K562 (cell line): ENCODE data around the gene UTP11. TPM values are rescaled to one million over a fixed set of nuclear protein-coding genes. Genes with fewer than 3 reads are reported as not detected.

Source experiments
- CBX3 ChIP-seq, 2 experiments: IDR thresholded peaks; 1 replicate in 1 of 2; 2 replicates in 1 of 2; pipeline ENCODE4 v1.6.1; 2012; ENCODE audit warnings: inconsistent platforms in 2 of 2, low read length in 2 of 2, borderline replicate concordance in 1 of 2, control low read depth in 1 of 2
- ETS2 ChIP-seq: IDR thresholded peaks from 2 replicates; pipeline ENCODE4 v1.6.1; 2016; ENCODE audit warnings: borderline replicate concordance, missing genetic modification characterization, mild to moderate bottlenecking, moderate library complexity, missing compliant biosample characterization; ENCODE audit not compliant: poor library complexity, severe bottlenecking
- FOXK2 ChIP-seq, 2 experiments: fragments of 450-650 bp; IDR thresholded peaks in 1 of 2; conservative IDR thresholded peaks in 1 of 2; 2 replicates each; pipeline ENCODE4 v1.6.1; 2016; ENCODE audit warnings: low read depth in 2 of 2, mild to moderate bottlenecking in 1 of 2
- RCOR1 ChIP-seq, 2 experiments: IDR thresholded peaks; 2 replicates each; pipeline ENCODE4 v1.6.1; 2012; ENCODE audit warnings: low read depth in 2 of 2, low read length in 2 of 2, borderline replicate concordance in 1 of 2, improper control_type of control experiment in 1 of 2
- SOX6 ChIP-seq: fragments of 450-650 bp; IDR thresholded peaks from 2 replicates; pipeline ENCODE4 v1.6.1; 2014; ENCODE audit warnings: mild to moderate bottlenecking
- TBP ChIP-seq: optimal IDR thresholded peaks from 2 replicates; pipeline ENCODE3; 2011; ENCODE audit warnings: low read depth, low read length, improper control_type of control experiment
- ZBED1 ChIP-seq: IDR thresholded peaks from 2 replicates; pipeline ENCODE4 v1.6.1; 2014
- polyA plus RNA-seq, 8 experiments: library from polyadenylated mRNA; depleted of rRNA in 4 of 8; stranded (reverse) in 5 of 8; unstranded in 3 of 8; fragments of >200 nt; fragmentation: Nextera tagmentation in 2 of 8; fragmentation: Illumina TruSeq in 1 of 8; extraction: Ambion mirVana in 2 of 8; extraction: Trizol in 1 of 8; gene quantifications; 2 replicates each; pipeline versions ENCODE4 v1.2.1 to v1.2.3, GENCODE V29; 2011 to 2014; ENCODE audit warnings: inconsistent platforms in 1 of 8, missing spikeins in 1 of 8
- total RNA-seq, 7 experiments: library from RNA; depleted of rRNA in 6 of 7; stranded (reverse); fragments of >200 nt in 6 of 7; fragmentation: Illumina TruSeq in 2 of 7; extraction: Trizol in 2 of 7; gene quantifications; 2 replicates each; pipeline versions ENCODE4 v1.2.1 to v1.2.3, GENCODE V29; 2011 to 2021; ENCODE audit warnings: low replicate concordance in 1 of 7
- TF ChIP-seq, protein P1 (sequence below), 2 experiments: fragments of 450-650 bp in 1 of 2; sonication (generic) in 1 of 2; formaldehyde crosslinking in 1 of 2; IDR thresholded peaks; 2 replicates each; pipeline versions ENCODE4 v1.7.1 to v1.9.0; 2016 to 2022; ENCODE audit warnings: inconsistent platforms in 1 of 2, mild to moderate bottlenecking in 1 of 2, missing genetic modification reagents in 1 of 2
- TF ChIP-seq, protein P2 (sequence below), 2 experiments: fragments of 450-650 bp; IDR thresholded peaks; 2 replicates each; pipeline ENCODE4 v1.6.1; 2016
- TF ChIP-seq, protein P3 (sequence below): fragments of 250-450 bp; sonication (Bioruptor Pico); IDR thresholded peaks from 2 replicates; pipeline ENCODE4 v1.5.1; 2021; ENCODE audit warnings: mild to moderate bottlenecking

The UTP11 gene
- total and polyA plus RNA-seq, 9 of the 15 experiments (the other 6 are each of a cell fraction or from before 2014, with no cell fraction given), result 91.1 to 378 (median 221) TPM

DNA sequence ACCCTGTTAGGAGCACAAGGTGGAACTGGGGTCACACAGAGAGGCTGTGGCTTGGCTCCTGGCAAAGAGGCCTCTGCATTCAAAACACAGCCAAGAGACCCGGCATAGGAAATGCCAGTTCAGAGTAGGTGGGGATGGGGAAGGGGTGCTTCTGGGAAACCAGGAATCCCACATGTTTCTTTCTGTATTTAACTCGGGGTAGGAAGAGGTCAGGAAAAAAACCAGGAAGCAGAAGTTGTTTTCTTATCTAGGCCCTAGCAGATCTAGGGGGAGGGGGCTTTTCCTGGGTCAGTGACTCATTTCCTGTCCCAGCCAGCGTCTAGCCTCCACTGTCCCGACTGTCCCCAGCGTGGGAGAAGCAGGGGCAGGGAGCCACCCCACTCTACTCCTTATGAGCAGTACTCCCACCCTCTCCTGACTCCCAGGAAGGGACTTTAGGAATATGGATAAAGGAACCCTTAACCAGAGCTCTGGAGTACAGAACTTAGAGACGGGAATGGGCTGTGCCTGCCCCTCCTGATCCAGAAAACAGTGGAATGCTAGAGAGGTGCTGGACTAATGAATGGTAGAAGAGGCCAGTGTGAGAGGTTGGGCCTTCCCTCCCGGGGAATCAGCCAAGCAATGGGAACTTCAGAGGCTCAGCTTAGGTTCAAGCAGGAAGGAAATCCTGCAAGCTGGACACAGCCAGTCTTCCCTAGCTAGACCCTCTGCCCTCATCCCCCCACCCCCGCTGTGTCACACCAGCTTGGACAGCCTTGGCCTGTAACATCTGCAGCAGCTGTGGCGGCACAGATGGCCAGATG is 12.9 kb upstream of the UTP11 start (continued):
- TF ChIP-seq, protein P1, sequence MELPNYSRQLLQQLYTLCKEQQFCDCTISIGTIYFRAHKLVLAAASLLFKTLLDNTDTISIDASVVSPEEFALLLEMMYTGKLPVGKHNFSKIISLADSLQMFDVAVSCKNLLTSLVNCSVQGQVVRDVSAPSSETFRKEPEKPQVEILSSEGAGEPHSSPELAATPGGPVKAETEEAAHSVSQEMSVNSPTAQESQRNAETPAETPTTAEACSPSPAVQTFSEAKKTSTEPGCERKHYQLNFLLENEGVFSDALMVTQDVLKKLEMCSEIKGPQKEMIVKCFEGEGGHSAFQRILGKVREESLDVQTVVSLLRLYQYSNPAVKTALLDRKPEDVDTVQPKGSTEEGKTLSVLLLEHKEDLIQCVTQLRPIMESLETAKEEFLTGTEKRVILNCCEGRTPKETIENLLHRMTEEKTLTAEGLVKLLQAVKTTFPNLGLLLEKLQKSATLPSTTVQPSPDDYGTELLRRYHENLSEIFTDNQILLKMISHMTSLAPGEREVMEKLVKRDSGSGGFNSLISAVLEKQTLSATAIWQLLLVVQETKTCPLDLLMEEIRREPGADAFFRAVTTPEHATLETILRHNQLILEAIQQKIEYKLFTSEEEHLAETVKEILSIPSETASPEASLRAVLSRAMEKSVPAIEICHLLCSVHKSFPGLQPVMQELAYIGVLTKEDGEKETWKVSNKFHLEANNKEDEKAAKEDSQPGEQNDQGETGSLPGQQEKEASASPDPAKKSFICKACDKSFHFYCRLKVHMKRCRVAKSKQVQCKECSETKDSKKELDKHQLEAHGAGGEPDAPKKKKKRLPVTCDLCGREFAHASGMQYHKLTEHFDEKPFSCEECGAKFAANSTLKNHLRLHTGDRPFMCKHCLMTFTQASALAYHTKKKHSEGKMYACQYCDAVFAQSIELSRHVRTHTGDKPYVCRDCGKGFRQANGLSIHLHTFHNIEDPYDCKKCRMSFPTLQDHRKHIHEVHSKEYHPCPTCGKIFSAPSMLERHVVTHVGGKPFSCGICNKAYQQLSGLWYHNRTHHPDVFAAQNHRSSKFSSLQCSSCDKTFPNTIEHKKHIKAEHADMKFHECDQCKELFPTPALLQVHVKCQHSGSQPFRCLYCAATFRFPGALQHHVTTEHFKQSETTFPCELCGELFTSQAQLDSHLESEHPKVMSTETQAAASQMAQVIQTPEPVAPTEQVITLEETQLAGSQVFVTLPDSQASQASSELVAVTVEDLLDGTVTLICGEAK (IDR thresholded peaks at IDR 0.05), result peak; percentile 78
- TF ChIP-seq, protein P1 (CRISPR knock-in tag; IDR thresholded peaks at IDR 0.05), result no peak
- peak in 1 of 2 experiments; percentile 54; a peak in 1 of 3 replicates for TF ChIP-seq CBX3 (IDR thresholded peaks at IDR 0.05; ENCODE audit: borderline replicate concordance in 1 of 2, low read length in 2 of 2)
- TF ChIP-seq RCOR1 (IDR thresholded peaks at IDR 0.05; ENCODE audit: borderline replicate concordance in 1 of 2, low read depth in 2 of 2, low read length in 2 of 2), result peak in 1 of 2 experiments; percentile 89; a peak in 2 of 4 replicates
- TF ChIP-seq FOXK2 (conservative IDR thresholded peaks at IDR 0.05 in 1 of 2, IDR thresholded peaks at IDR 0.05 in 1 of 2; ENCODE audit: low read depth in 2 of 2), result peak; percentile 81 to 86
- TF ChIP-seq SOX6, result peak; percentile 73
- TF ChIP-seq TBP, result peak; percentile 53
- peak; percentile 70 for TF ChIP-seq ETS2 (tag)
- TF ChIP-seq, protein P2, sequence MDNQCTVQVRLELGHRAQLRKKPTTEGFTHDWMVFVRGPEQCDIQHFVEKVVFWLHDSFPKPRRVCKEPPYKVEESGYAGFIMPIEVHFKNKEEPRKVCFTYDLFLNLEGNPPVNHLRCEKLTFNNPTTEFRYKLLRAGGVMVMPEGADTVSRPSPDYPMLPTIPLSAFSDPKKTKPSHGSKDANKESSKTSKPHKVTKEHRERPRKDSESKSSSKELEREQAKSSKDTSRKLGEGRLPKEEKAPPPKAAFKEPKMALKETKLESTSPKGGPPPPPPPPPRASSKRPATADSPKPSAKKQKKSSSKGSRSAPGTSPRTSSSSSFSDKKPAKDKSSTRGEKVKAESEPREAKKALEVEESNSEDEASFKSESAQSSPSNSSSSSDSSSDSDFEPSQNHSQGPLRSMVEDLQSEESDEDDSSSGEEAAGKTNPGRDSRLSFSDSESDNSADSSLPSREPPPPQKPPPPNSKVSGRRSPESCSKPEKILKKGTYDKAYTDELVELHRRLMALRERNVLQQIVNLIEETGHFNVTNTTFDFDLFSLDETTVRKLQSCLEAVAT (IDR thresholded peaks at IDR 0.05), result peak in 1 of 2 experiments; percentile 18; a peak in 1 of 4 replicates
- TF ChIP-seq, protein P3, sequence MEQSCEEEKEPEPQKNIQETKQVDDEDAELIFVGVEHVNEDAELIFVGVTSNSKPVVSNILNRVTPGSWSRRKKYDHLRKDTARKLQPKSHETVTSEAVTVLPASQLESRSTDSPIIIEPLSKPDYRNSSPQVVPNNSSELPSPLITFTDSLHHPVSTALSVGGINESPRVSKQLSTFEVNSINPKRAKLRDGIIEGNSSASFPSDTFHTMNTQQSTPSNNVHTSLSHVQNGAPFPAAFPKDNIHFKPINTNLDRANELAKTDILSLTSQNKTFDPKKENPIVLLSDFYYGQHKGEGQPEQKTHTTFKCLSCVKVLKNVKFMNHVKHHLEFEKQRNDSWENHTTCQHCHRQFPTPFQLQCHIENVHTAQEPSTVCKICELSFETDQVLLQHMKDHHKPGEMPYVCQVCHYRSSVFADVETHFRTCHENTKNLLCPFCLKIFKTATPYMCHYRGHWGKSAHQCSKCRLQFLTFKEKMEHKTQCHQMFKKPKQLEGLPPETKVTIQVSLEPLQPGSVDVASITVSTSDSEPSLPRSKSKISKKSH, result 0 out of 2 replicates have a peak, but pooled peaks have one; percentile 35
- peak; percentile 82; the same call in 1 of the 2 replicates for TF ChIP-seq ZBED1
